ENCODE measurements around the gene MTG2. TPM values are rescaled to one million over a fixed set of nuclear protein-coding genes. Genes with fewer than 3 reads are reported as not detected.

Gene MTG2
- total RNA-seq, 1 experiment from 2014 or later: 87.3 TPM

DNA sequence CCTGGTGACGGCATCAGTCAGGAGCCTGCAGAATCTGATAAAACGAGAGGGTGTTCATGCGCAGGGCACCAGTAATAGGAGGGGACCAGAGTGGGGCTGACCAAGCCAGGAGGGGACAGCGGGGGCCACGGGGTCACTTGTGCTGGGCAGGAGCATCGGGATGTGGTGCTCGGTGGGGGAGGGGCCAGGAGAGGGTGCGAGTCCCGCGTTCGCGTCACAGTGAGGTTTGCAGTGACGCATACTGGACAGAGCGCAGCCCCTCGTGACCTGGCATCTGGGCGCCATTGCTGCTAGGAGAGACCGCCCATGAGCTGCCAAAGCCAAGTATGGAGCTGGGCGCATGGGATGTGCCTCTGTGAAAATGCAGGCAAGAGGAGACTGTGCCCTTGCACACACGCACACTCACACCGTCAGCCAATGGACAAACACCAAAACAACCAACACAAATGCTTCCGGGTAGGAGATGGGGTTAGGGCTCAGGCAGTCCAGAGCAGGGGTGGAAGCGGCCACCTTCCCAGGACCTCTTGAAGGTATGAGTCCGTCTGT is 13.9 kb upstream of the MTG2 start:
- Histone ChIP-seq H3K4me3 (no peak overlapping the region), H3K36me3 (peaks cover 42% of the 10 kb centered on the region), H3K9me3 (no peaks in the 10 kb centered on the region), H3K27me3 (no peaks in the 10 kb centered on the region)
- DNase-seq: no peak

- Histone ChIP-seq H3K27me3 (no peaks in the 10 kb centered on the region), H3K36me3 (peaks cover 41% of the 10 kb centered on the region), H3K4me3 (no peak overlapping the region), H3K9me3 (no peaks in the 10 kb centered on the region)
- DNase-seq: no peak
These were observed 12.3 kb upstream of the MTG2 start for GRCh38 chr20:62170536-62170935.

DNA sequence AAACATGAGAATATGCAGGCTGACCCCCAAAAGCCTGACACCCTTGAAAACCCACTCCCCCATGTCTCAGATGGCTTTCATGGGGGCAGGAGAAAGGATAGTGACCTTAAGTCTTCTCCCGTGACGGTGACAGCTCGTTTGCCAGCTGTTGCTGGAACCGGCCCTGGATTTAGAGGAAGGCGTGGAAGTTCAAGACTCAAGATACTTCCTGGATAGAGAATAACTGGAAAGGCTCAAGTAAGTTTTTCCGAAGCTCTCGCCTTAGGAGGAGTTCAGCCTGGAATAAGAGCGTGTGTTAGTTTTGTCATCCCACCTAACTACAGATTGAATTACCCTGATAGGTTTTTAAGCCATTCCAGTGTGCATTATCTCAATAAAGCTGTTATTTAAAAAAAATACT is 11.6 kb upstream of the MTG2 start:
- Histone ChIP-seq H3K9me3 (no peaks in the 10 kb centered on the region), H3K36me3 (peaks cover 38% of the 10 kb centered on the region), H3K27me3 (no peaks in the 10 kb centered on the region), H3K4me3 (no peak overlapping the region)
- no peak for DNase-seq

GRCh38 chr20:62172666-62173065 is 10.2 kb upstream of the MTG2 start:
- no peak overlapping the region for H3K4me3 ChIP-seq

DNA sequence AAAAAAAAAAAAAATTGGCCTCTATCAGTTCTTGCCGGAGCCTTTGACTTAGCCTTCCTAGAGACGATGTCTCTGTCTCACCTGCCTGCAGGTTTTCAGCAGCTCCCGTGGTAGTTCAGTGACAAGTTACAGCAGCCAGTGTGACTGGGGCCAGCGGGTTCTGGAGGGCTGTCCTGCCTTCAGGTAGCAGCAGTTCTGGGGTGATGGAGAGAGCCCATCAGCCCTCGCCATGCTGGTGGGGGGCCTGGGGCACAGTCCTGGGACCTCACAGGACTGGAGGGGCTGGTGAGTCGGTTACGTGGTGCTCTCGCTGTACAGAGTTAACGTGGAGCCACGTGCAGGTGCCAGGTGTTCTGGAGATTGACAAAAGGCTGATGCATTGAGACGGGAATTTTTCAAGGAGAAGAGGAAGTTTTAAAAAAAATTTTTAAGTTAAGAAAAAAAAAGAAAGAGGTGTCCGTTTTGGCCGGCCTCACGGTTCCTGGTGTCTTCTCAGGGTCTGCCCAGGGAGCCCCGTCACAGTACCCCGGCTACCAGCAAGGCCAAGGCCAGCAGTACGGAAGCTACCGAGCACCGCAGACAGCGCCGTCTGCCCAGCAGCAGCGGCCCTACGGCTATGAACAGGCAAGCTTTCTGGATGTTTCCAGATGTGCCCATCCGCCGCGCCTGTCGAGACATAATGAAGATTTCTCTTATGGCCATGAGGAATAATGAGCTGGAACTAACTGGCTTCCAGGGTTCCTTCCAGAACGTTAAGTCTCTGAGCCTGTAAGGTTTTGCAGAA is 8.6 kb upstream of the MTG2 start:
- no peak overlapping the region for H3K4me3 ChIP-seq
- H3K9me3 ChIP-seq: no peaks in the 10 kb centered on the region
- no peak for DNase-seq
- no peaks in the 10 kb centered on the region for H3K27me3 ChIP-seq
- peaks cover 28% of the 10 kb centered on the region for H3K36me3 ChIP-seq

More at GRCh38 chr20:62172666-62173065, 10.2 kb upstream of the MTG2 start:
- Histone ChIP-seq H3K27me3 (no peaks in the 10 kb centered on the region), H3K36me3 (peaks cover 33% of the 10 kb centered on the region), H3K9me3 (no peaks in the 10 kb centered on the region)
- DNase-seq: no peak

- peaks cover 28% of the 10 kb centered on the region for H3K36me3 ChIP-seq
- H3K4me3 ChIP-seq: no peak overlapping the region
- no peak for DNase-seq
- H3K9me3 ChIP-seq: no peaks in the 10 kb centered on the region
- no peaks in the 10 kb centered on the region for H3K27me3 ChIP-seq
These were observed 7.8 kb upstream of the MTG2 start for GRCh38 chr20:62174870-62175624.

DNA sequence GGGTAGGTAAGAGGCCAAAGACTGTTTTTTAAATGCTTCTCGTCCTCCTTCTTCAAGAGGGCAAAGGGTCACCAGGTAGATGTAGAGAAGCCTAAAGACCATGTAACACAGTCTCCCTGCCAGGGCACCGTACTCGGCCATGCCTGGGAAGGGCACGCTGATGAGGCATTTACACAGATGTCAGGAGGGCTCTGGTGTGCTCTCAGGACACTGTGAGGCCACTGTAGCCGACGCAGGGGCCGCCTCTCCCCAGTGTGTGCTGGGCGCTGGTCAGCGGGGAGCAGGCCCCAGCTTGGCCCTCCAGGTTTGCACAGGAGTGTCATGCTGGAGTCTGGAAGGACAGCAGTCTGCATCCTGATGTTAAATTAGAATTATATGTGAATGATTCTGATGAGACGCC is 7.1 kb upstream of the MTG2 start:
- H3K4me3 ChIP-seq: no peak overlapping the region
- H3K9me3 ChIP-seq: no peaks in the 10 kb centered on the region
- no peaks in the 10 kb centered on the region for H3K27me3 ChIP-seq
- no peak for DNase-seq
- peaks cover 28% of the 10 kb centered on the region for H3K36me3 ChIP-seq

- H3K36me3 ChIP-seq: peaks cover 26% of the 10 kb centered on the region
- no peak for DNase-seq
- no peak overlapping the region for H3K4me3 ChIP-seq
- H3K9me3 ChIP-seq: no peaks in the 10 kb centered on the region
- H3K27me3 ChIP-seq: no peaks in the 10 kb centered on the region
These were observed 6.0 kb upstream of the MTG2 start for GRCh38 chr20:62176866-62177265.

GRCh38 chr20:62177307-62177706 is 5.5 kb upstream of the MTG2 start:
- no peak overlapping the region for H3K4me3 ChIP-seq
- H3K9me3 ChIP-seq: no peaks in the 10 kb centered on the region
- no peak for DNase-seq
- H3K27me3 ChIP-seq: no peaks in the 10 kb centered on the region
- peaks cover 27% of the 10 kb centered on the region for H3K36me3 ChIP-seq

DNA sequence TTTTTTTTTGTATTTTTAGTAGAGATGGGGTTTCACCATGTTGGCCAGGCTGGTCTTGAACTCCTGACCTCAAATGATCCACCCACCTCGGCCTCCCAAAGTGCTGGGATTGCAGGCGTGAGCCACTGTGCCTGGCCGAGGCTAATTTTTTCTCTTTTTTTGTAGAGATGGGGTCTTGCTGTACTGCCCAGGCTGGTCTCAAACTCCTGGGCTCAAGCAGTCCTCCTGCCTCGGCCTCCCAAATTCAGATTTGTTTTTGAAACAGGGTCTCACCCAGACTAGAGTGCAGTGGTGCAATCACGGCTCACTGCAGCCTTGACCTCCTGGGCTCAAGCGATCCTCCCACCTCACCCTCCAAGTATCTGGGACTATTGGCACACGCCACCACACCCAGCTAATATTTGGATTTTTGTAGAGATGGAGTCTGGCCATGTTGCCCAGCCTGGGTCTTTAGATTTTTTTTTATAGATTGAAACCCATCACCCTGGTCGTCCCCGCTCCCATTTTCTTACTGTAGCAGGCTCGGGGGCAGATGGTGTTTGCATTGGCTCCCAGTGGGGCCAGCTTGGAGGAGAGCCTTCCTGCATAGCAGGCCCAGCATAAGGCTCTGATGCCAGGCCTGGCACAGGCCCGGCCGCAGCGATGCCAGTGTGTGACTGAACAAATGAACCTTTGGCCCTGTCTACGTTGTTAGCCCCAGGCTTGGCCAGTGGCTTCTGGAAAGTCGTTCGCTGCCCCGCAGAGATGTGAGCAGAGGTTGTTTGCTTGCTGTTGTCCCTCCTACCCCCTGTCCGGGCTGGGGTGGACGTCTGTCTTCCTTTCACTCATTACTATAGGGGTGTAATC is 4.3 kb upstream of the MTG2 start:
- Histone ChIP-seq H3K36me3 (peaks cover 22% of the 10 kb centered on the region), H3K27me3 (no peaks in the 10 kb centered on the region)
- DNase-seq: no peak

GRCh38 chr20:62179162-62179504 is 3.7 kb upstream of the MTG2 start:
- DNase-seq: no peak
- H3K36me3 ChIP-seq: peaks cover 21% of the 10 kb centered on the region
- H3K27me3 ChIP-seq: no peaks in the 10 kb centered on the region
- no peaks in the 10 kb centered on the region for H3K9me3 ChIP-seq
- no peak overlapping the region for H3K4me3 ChIP-seq

More for the DNA sequence above, 4.3 kb upstream of the MTG2 start:
- Histone ChIP-seq H3K9me3 (no peaks in the 10 kb centered on the region), H3K4me3 (no peak overlapping the region)

DNA sequence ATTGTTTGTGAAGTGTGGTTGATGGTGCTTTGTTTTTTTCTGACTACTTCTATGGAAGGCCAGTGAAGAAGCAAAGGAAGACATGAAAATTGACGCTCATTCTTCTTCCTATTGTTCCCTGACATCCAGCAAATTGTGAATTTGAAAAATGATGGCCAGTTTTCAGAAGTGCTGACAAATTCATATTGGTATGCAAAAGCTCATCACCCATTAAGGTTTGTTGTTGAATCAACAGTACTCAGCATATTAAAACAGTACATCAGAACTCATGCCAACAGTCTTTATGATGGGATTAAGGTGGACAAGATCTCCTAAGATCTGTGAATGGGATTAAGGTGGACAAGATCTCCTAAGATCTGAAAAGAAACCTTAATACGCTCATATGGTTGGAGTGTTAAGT is 1.0 kb upstream of the MTG2 start:
- no peaks in the 10 kb centered on the region for H3K27me3 ChIP-seq
- no peaks in the 10 kb centered on the region for H3K9me3 ChIP-seq
- peaks cover 12% of the 10 kb centered on the region; the same call in 1 of the 2 replicates for H3K36me3 ChIP-seq
- peak overlapping the region; percentile 81 for H3K4me3 ChIP-seq
- no peak for DNase-seq

GRCh38 chr20:62183426-62184142 is 756 bp downstream of the MTG2 start:
- H3K9me3 ChIP-seq: no peaks in the 10 kb centered on the region
- peak overlapping the region; percentile 81 for H3K4me3 ChIP-seq
- peaks cover 13% of the 10 kb centered on the region for H3K36me3 ChIP-seq
- DNase-seq: no peak
- no peaks in the 10 kb centered on the region for H3K27me3 ChIP-seq

- no peaks in the 10 kb centered on the region for H3K27me3 ChIP-seq
These were observed 3.2 kb downstream of the MTG2 start for GRCh38 chr20:62186096-62186426.

DNA sequence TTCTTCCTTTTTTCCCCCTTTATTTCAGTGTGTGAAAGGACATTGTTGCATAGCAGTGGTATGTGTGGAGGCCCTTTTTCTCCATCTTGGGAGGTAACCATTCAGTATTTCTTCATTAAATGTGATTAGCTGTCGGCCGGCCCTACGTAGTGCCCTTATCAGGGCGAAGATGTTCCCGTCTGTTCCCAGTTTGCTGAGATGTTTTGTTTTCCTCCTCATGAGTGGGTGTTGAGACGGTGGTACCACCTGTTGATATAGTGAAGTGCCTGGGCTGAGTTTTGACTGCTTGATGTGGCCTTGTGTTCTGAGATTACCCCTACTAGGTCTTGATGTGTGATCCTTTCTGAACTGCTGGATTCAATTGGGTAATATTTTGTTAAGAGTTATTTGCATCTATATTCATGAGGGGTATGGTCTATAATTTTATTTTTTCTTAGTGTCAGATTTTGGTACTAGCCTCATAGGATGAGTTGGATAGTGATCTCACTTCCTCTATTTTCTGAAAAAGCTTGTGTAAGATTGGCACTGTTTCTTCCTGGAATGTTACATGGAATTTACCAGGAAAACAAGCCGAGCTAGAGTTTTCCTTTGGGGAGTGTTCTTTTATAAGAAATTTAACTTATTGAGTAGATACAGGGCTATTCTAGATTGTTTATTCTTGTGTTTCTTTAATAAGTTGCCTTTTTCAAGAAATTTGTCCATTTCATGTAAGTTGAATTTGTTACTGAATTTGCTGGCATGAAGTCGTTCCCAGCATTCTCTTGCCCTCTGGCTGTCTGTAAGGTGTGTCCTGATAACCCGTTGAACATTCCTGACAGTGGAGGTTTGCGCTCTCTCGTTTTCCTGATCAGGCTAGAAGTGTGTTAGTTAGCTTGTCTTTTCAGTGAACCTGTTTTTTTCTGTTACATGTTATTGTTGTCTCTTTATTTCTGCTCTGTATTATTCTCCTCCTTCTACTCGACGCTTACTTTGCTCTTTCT is 4.3 kb downstream of the MTG2 start:
- peaks cover 35% of the 10 kb centered on the region for H3K36me3 ChIP-seq
- no peaks in the 10 kb centered on the region for H3K9me3 ChIP-seq
- no peaks in the 10 kb centered on the region for H3K27me3 ChIP-seq
- no peak overlapping the region for H3K4me3 ChIP-seq
- no peak for DNase-seq

More at GRCh38 chr20:62186096-62186426, 3.2 kb downstream of the MTG2 start:
- H3K9me3 ChIP-seq: no peaks in the 10 kb centered on the region
- DNase-seq: no peak
- H3K36me3 ChIP-seq: peaks cover 36% of the 10 kb centered on the region
- H3K4me3 ChIP-seq: no peak overlapping the region

Data from MG63 (cell line).